ENCODE data around the gene ZNF428.
"Not testable (repeated sequence)": the region's sequence is repeated elsewhere in the genome, so short reads cannot be mapped to it uniquely, and the experiment has no call there.

The ZNF428 gene, protein sequence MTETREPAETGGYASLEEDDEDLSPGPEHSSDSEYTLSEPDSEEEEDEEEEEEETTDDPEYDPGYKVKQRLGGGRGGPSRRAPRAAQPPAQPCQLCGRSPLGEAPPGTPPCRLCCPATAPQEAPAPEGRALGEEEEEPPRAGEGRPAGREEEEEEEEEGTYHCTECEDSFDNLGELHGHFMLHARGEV

DNA sequence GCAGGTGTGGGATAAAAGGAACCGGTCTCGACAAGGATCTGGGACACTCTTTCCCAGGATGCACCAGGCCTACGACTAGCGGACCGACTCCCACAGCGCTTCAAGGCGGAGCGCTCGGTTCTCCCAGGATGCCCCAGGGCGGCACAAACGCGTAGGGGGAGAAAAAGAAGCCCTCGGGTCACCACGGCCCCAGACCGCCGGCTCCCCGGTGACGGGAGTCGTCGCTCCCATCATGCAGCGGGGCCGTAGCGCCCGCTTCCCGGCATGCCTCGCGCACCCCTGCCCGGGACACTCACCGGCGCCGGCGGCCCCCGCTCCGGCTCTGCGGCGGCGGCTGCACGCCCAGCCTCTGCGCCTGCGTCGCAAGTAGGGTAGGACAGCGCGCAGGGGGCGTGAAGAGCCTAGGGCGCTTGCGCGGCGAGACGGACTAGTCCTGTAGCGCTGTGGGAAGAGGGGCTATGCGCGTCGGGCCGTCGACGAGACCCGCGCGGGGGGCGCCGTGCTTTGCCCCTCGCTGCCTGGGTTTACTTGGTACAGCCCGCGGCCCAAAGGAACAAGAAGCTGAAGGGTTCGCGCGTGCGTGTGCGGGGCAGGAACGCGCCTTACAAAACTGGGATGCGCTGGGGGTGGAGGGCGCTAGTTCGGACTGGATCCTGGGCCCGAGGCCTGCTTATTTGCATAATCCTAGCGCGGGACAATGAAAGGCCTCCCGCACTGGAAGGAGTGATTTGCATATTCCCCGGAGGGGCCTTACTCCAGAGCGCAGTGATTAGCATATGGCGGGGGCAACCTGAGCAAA is at the start of gene ZNF428:
ZNF428 (minus strand) TSS at position 368 of the 799 bp plus-strand sequence. CDS start 5,325 bp downstream, outside the sequence.
- peak; percentile 99 for DNase-seq

DNA sequence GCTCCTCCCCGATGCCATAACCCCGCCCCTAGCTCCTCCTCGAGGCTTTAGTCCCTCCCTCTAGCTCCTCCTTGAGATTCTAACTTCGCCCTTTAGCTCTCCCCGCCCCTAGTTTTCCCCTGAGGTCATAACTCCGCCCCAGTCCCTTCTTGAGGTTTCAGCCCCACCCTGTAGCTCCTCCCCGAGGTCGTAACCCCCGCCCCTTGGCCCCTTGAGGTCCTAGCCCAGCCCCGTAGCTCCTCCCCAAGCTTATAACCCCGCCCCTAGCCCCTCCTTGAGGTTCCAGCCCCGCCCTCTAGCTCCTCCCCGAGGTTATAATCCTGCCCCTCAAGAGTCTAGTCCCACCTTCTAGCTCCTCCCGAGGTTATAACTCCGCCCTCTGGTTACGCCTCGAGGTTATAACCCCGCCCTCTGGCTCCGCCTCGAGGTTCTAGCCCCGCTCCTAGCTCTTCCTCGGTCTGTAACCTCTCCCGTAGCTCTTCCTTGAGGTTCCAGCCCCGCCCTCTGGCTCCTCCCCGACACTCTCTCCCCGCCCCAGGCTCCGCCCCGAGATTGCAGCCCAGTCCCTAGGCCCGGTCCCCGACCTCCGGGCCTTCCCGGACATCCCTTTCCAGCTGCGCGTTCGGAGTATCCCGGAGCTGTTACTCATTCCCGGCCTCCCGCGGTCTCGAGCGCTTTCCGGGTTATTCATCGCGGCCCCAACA is 49.1 kb upstream of the ZNF428 start:
- DNase-seq, result peak; percentile 98

DNA sequence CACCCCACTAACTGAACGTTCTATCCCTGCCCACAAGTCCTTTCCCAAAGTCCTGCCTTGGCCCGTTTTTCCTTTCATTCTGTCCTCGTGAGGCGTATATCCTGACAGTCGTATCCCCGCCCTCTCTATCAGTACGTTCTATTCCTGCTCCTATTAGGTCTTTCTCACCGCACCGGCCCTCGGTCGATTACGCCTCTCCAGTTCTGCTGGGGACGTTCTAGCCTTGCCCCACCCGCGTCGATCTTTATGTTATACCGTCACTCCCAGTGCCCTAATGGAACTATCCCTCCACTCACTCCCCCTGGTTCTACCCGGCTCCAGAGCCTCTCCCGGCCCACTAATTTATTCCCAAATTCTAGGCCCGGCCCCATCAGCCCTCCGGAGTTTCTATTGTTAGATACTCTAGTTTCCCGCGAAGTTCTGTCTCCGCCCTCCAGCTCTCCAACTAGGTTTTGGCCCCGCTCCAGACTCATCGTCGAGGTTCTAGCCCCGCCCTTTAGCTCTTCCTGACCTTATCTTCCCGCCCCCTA is 48.5 kb upstream of the ZNF428 start:
- DNase-seq, result no peak

DNA sequence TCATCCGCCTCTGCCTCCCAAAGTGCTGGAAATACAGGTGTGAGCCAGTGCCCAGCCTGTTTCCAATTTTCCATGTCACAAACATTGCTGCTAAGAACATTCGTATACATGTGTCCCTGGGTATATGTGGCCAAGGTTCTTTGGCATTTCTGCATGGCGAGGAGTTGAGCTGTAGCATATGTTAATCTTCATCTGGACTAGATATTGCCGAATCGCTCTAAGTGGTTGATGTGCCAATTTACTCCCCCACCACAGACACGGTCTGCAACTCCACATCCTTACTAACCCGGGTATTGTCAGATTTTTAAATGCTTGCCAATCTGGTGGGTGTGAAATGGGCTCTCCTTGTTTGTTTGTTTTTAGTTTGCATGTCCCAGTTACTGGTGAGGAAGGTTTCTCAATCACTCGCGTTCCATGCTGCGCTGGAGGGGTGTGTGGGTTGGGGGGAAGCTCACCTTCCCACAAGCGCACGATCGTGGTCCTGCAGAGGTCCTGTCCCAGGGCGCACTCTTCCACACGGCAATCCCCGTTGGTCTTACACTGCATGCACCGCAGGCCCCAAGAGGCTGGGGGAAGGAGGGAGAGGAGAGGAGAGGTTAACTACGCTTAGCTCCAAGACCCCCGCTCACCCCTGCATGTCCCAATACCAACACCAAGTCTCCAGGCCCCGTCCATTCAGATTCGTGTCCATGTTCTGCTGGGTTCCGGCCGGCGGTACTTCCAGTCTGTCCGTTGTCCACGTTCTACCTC is 47.9 kb upstream of the ZNF428 start:
- DNase-seq, result no peak

DNA sequence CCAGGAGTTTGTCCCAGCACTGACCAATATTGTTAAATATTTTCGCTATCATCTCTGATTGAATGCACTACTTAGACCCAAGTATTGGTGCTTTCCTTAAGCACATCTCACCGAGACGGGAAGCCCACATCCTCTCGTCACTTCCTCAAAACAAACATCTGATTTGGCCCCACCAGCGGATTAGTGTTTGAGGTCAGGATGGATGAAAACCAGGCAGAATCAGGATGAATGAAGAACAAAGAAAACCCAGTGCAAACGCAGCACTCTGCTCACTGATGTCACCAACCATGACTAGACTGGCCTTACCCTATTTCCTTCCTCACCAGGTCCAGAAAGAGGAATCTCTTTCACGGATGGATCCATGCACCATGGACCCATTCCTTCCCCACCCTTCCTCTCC is 44.6 kb upstream of the ZNF428 start:
- no peak for DNase-seq

DNA sequence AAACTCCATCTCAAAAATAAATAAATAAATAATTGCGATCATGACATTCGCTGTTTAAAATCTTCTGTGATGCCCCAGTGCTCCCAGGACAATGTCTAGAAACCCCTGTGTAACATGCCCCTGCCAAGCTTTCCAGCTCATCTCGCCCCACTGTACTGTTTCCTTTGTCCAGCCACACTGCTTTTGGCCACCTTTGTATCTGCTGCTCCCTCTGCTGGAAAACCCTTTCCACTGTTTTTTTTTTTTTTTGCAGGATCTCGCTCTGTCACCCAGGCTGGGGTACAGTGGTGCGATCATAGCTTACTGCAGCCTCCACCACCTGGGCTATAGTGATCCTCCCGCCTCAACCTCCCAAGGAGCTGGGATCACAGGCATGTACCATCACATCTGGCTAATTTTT is 43.1 kb upstream of the ZNF428 start:
- DNase-seq, result peak; percentile 11

DNA sequence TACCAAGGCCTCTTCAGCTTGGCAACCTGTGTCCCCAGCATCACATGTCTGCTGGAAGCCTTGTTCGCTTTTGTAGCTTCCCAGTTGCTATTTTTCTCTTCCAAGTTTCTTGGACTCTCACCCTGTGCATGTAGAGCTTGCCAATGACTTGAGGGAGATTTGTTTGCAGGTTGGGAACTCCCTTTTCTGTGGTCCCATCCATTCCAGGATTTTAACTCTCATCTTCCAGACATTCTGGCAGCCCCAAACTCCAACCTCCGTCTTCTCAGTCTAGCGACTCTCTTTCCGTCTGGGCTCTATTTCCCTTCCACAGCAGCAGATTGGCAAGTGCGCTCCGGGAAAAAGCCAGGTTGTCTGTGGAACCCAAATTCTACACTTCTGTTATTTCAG is 41.5 kb upstream of the ZNF428 start:
- no peak for DNase-seq

DNA sequence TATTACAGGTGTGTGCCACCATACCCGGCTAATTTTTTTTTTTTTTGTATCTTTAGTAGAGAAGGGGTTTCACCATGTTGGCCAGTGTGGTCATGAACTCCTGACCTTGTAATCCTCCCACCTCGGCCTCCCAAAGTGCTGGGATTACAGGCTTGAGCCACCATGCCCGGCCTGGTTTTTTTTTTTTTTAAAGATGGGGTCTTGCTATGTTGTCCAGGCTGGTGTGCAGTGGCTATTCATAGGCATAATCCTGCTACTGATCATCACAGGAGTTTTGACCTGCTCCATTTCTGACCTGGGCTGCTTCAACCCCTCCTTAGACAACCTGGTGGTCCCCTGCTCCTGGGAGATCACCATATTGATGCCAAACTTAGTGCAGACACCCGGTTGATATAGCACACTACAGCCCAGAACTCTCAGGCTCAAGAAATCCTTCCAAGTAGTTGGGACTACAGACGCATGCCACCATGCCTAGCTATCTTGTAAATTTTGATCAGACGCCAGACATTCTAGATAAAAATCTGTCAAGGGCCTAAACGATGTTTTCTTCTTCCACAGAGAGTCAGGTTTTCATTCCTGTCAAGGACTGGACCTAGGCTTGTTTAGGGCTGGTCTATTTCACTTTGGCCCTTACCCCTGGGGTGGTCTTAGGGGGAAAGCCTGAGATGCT is 41.0 kb upstream of the ZNF428 start:
- no peak for DNase-seq

DNA sequence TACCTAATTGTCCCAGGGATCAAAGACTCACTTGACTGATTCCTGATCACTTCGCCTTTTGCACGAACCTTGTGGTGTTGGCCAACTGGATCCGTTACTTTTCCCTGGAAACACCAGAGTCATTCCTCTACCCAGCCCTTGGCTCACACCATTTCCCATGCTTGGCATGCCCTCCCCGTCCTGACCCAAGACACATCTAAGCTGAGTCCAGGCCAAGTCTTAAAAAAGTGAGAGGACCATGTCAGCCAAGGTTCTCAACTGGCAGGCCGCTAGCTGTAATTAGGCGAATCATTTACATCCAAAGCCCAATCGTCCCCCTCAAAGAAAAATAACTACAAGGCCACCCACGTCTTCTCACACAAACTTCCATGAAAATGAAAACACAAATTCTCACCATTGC is 39.1 kb upstream of the ZNF428 start:
- no peak for DNase-seq

DNA sequence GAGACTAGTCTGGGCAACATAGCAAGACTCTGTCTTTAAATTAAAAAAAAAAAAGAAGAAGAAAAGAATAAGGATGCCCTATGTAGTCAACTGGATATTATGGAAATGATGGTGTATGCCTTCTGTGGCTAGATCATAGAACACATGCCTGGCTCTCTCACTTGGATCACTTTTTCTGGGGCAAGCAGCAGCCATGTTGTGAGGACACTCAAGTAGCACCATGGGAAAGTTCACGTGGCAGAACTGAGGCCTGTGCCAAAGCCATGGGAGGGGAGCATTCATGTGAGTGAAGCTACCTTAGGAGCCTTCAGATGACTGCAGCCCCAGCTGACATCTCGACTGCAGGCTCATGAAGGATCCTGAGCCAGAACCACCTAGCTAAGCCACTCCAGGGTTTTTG is 38.6 kb upstream of the ZNF428 start:
- DNase-seq, result no peak

DNA sequence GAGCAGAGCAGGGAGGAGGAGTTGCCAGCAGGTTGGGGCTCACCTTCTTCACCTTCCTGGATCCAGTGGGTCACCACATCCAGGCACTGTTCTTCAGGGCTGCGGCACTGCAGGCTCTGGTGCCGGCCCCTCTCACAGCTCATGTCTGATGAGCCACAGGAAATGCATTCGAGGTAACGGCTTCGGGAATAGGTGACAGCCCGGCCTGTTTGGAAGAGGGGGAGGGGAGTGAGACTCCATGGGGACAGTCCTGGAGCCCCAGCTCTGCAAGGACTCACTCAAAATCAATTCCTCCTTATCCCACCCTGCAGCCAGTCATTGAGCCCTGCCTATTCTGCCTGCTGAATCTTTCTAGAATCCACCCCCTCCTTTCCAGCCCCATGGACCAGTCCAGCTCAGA is 37.0 kb upstream of the ZNF428 start:
- no peak for DNase-seq

DNA sequence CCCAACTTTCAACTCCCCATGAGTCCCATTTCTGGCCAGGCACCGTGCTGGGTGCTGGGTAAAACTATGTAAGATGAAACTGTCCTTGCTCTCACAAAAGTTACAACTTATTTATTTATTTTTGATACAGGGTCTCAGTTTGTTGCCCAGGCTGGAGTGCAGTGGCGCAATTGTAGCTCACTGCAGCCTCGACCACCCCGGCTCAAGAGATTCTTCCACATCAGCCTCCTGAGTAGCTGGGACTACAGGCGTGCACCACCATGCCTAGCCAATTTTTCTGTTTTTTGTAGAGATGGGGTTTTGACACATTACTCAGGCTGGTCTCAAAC is 33.1 kb upstream of the ZNF428 start:
- no peak for DNase-seq

DNA sequence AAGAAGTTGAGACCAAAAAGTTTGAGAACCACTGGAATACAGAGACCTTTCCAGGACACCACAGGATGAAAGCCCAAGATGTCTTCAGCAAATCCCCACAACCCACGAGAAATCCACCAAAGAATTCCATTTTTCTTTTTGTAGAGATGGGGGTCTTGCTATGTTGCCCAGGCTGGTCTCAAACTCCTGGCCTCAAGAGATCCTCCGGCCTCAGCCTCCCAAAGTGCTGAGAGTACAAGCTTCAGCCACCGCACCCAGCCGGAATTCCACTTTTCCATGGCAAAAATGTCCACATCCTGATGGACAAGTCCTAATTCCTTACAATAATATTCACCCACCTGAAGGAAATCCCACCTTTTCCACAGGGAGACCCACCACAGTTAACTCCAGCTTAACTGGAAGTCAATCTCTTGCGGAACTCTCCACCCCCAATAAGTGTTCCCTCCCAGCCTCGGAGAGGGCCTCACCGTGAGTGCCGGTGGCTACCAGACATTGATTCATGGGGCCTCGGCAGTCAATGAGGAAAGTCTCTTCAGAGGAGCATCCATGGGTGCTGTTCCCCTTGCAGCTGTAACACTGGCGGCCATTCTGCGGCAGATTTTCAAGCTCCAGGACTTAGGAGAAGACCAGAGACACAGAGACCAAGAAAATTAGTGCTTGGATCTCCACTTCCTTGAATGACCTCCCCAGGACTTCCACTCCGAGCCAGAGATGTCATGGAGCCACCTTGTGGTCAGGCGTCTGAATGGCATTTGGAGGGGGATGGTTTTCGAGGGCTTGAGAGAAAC is 32.5 kb upstream of the ZNF428 start:
- DNase-seq, result peak; percentile 59

DNA sequence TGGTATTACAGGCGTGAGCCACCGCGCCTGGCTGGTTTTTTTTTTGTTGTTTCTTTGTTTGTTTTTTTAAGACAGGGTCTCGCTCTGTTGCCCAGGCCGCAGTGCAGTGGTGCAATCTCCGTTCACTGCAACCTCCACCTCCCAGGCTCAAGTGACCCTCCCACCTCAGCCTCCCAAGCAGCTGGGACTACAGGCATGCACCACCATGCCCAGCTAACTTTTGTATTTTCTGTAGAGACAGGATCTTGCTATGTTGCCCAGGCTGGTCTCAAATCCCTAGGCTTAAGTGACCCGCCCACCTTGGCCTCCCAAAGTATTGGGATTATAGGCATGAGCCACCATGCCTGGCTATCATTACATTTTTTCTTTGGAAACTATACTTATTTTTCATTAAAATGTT is 30.8 kb upstream of the ZNF428 start:
- not testable (repeated sequence) for DNase-seq

DNA sequence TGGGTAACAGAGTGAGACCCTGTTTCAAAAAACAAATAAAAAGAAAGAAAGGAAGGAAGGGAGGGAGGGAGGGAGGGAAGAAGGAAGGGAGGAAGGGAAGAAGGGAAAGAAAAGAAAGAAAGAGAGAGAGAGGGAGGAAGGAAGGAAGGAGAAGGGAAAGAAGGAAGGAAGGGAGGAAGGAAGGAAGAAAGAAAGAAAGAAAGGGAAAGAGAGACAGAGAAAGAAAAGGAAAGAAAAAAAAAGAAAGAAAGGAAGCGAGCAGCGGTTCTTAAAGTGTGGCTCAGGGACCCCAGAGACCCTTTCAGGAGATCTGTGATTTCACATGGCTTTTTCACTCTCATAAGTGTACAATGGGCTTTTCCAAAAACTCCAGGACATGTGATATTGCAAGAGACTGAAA is 30.1 kb upstream of the ZNF428 start:
- no peak for DNase-seq

DNA sequence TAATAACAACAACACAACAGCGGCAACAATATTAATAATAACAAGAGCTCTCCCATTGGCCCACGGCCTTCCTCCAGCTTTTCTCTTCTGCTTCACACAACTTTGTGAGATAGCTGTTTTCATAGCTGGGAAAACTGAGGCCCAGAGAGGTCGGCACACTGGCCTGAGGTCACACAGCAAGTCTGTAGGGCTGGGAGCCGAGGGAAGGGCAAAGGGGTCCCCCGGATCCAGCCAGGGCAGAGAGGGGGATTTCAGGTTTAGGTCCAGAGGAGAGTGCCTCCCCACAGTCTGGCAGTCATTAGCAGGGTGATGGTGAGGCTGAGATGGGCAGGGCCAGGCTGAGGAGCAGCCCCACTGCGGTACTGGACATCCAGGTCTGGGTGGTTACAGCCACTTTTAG is 29.2 kb upstream of the ZNF428 start:
- no peak for DNase-seq

DNA sequence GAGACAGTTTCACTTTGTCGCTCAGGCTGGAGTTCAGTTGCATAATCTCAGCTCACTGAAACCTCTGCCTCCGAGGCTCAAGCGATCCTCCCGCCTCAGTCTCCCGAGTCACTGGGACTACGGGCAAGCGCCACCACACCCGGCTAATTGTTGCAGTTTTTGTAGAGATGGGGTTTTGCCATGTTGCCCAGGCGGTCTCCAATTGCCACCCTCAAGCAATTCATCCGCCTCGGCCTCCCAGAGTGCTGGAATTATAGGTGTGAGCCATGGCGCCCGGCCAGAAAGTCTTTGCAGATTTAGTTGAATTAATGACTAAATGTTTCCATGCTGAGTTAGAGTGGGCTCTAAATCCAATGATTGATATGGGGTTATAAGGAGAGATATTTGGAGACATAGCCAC is 24.8 kb upstream of the ZNF428 start:
- DNase-seq, result no peak

DNA sequence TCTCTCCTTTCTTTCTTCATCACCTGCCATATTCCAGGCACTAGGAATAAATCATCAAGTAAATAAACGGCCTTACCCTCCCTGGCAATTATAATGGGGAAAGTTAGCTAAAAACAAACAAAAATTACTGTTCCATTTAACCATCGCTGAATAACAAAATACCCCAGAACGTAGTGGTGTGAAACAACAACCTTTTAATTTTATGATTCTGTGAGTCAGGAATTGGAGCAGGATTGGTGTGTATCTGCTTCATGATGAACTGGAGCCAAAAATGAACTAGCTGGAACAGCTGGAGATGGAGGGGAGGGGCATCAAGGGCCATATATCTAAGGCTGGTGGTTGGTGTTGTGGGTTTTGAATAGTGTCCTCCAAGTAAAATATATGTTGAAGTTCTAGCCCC is 23.9 kb upstream of the ZNF428 start:
- DNase-seq, result no peak

DNA sequence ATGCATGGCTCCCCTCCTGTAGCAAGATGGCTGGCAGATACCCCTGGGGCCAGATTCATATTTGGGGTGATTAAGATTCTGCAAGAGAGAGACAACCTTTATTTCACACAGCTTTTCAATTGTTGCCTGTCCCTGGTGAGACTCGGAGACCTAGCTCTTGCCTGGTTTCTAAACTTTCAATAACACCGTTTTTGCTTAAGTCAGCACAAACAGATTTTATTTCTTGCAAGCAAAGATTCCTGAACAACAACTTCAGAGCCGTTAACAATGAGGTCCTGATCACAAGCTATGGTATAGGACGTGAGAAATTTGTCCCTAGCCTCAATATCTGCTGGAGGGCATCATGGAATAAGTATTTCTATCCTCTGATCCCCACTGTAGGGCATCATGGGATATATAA is 23.1 kb upstream of the ZNF428 start:
- no peak for DNase-seq

DNA sequence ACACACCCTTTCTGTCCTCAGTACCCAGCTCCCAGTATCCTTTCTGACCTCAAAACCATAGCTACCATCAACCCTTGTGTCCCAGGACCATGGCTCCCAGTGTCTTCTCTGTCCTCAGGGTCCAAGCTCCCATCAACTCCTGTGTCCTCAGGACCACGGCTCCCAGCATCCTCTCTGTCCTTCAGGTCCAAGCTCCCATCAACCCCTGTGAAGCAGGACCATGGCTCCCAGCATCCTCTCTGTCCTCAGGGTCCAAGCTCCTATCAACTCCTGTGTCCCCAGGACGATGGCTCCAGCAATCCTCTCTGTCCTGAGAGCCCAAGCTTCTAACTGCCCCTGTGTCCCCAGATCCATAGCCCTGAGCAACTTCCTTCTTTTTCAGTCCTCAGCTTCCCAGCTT is 21.9 kb upstream of the ZNF428 start:
- no peak for DNase-seq

DNA sequence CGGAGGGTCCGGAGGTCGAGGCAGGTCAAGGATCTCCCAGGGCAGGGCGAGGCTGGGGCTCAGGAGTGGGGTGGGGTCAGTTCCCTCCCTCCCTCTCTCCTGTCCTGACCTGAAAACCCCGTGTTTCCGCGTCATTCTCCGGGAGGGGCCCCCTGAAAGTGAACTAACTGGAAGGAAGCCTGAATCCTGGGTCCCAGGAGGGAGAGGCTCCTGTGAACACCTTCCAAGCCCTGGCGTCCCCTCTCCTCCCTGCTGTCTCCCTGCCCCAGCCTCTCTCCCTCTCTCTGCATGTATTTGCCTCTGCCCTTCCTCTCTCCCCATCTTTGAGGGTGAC is 21.0 kb upstream of the ZNF428 start:
- DNase-seq, result no peak

Data from NCI-H526 treated with DMSO at 0.1 percent for 48 hours (cell line).